BLaER1 treated with 17β-estradiol and CSF1 and Interleukin-3, amounts not matched to agents 10 nM and 100 nM (cell line): ENCODE measurements around the gene ABL1.

Experiments used
- H3K27ac ChIP-seq, 11 experiments: shearing (Covaris generic); formaldehyde crosslinking; 2 replicates each; pipeline ENCODE4 v1.8.1; 2022
- H3K27me3 ChIP-seq, 11 experiments: shearing (Covaris generic); formaldehyde crosslinking; 2 replicates each; pipeline ENCODE4 v1.8.1; 2022
- H3K36me3 ChIP-seq, 11 experiments: shearing (Covaris generic); formaldehyde crosslinking; 2 replicates each; pipeline ENCODE4 v1.8.1; 2022
- H3K4me1 ChIP-seq, 10 experiments: shearing (Covaris generic); formaldehyde crosslinking; 2 replicates each; pipeline ENCODE4 v1.8.1; 2022
- H3K4me2 ChIP-seq, 11 experiments: shearing (Covaris generic); formaldehyde crosslinking; 2 replicates each; pipeline ENCODE4 v1.8.1; 2022
- H3K4me3 ChIP-seq, 10 experiments: shearing (Covaris generic); formaldehyde crosslinking; 2 replicates each; pipeline ENCODE4 v1.8.1; 2022
- H3K9ac ChIP-seq, 11 experiments: shearing (Covaris generic); formaldehyde crosslinking; 2 replicates each; pipeline ENCODE4 v1.8.1; 2022
- H3K9me3 ChIP-seq, 11 experiments: shearing (Covaris generic); formaldehyde crosslinking; replicated peaks in 1 of 11; 2 replicates each; pipeline ENCODE4 v1.8.1; 2022
- H4K20me1 ChIP-seq, 11 experiments: shearing (Covaris generic); formaldehyde crosslinking; 2 replicates each; pipeline ENCODE4 v1.8.1; 2022
- Cebpa-rat ChIP-seq, 11 experiments: shearing (Covaris generic); IDR thresholded peaks; 2 replicates each; pipeline ENCODE4 v1.8.1; 2022

Gene ABL1

DNA sequence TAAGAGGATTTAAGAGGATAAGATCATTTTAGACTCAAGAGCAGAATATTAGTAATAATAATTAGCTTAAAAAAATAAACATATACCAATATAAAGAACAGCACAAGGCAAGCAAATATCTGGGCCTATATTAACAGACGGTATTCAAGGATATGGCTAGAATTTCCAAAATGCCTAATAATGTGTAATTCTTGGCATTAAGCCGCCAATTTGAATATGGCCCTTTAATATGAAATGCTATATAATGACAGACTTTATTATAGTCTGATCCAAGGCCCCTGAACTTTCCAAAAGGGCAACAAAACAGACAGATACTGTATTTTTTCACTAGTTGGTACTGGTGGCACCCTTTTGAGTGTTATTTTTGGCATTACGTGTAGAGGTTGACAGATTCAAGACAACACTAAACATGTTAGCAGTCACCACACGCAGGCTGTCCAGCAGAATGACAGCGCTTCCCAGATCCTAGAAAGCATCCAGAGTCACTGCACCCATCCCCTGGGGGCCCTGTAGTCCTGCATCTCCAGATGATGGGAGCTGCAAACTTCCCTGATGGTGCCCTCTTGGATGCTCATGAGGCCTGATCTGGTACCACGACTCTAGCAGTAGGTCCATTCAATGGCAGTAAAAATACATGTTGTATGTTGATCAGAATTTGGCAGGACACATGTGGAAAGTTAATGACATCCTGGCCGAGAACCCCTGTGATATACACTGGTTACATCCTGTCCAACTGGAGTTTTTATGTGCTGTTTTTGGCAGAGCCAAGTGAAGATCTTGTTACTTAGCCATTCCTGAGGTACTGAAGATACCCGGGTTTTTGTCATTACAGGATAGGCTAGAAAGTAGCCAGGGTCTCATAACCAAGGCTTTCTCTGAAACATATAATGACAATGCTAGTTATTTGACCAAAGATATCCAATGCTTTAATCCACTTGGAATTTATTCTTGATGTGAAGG lies 1.7 kb upstream of the ABL1 start:
- H3K27ac ChIP-seq = peak overlapping the region in 2 of 11 experiments; percentile 95; a peak in 3 of 22 replicates
- H3K4me2 ChIP-seq = peak overlapping the region; percentile 74 to 95 (median 87)
- peak overlapping the region in 3 of 11 experiments; percentile 92 to 97 (median 97); a peak in 3 of 22 replicates for H3K9ac ChIP-seq
- peaks cover 10 to 12% (median 11%) of the 10 kb centered on the region in 11 experiments for H3K9me3 ChIP-seq
- peaks cover 34 to 40% (median 36%) of the 10 kb centered on the region in 10 experiments for H3K4me1 ChIP-seq
- no peaks in the 10 kb centered on the region for H3K27me3 ChIP-seq
- H3K4me3 ChIP-seq = no peak overlapping the region; a peak in 1 of 20 replicates
- H4K20me1 ChIP-seq = peaks cover 20 to 86% (median 26%) of the 10 kb centered on the region in 11 experiments; a peak in 21 of 22 replicates
- no peak for TF ChIP-seq Cebpa-rat (IDR thresholded peaks at IDR 0.05)
- H3K36me3 ChIP-seq = peaks cover 0 to 10% (median 2%) of the 10 kb centered on the region in 11 experiments; a peak in 4 of 22 replicates

DNA sequence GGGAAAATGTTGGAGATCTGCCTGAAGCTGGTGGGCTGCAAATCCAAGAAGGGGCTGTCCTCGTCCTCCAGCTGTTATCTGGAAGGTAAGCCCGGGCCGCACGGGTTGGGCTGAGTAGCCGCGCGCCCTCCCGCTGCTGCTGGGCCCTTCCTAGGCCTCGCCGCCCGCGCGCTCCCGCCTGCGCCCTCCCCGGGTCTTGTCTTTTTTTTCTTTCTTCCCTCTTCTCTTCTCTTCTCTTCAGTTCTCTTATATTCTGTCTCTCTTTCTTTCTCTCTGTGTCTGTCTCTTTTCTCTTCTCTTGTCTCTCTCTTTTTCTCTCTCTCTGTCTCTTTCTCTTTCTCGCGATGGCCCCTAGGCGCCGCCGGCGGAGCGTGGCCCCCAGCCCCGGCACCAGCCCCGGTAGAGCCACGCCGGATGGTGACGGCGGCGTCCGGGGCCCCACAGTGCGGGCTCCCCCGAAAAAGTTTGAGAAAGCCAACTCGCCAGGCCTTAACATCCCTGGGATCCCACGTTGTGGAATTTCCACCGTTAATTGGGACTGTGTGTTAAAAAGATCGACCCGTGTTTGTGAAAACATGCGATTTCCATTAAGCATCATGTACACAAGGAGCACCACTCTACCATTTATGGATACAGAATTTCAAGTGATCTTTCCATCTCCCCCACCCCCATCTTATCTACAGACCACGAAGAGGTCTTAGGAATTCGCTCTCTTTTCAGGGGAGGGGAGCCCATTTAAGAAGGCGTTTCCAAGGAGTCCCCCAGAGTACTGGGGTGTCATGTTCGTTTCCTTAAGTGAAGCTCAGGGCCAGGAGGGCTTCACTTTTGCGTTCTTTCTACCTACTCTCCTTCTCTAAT lies 616 bp downstream of the ABL1 start:
- H3K9ac ChIP-seq = peak overlapping the region; percentile 92 to 98 (median 97)
- no peak for TF ChIP-seq Cebpa-rat (IDR thresholded peaks at IDR 0.05)
- H3K27ac ChIP-seq = peak overlapping the region; percentile 87 to 98 (median 96)
- peak overlapping the region; percentile 85 to 95 (median 90) for H3K4me2 ChIP-seq
- no peaks in the 10 kb centered on the region for H3K9me3 ChIP-seq
- no peaks in the 10 kb centered on the region for H3K27me3 ChIP-seq
- peaks cover 42 to 93% (median 49%) of the 10 kb centered on the region in 11 experiments; a peak in 21 of 22 replicates for H4K20me1 ChIP-seq
- peak overlapping the region; percentile 70 to 87 (median 80) for H3K4me3 ChIP-seq
- H3K4me1 ChIP-seq = peaks cover 49 to 58% (median 54%) of the 10 kb centered on the region in 10 experiments
- peaks cover 0 to 8% (median 0%) of the 10 kb centered on the region in 11 experiments; a peak in 2 of 22 replicates for H3K36me3 ChIP-seq

DNA sequence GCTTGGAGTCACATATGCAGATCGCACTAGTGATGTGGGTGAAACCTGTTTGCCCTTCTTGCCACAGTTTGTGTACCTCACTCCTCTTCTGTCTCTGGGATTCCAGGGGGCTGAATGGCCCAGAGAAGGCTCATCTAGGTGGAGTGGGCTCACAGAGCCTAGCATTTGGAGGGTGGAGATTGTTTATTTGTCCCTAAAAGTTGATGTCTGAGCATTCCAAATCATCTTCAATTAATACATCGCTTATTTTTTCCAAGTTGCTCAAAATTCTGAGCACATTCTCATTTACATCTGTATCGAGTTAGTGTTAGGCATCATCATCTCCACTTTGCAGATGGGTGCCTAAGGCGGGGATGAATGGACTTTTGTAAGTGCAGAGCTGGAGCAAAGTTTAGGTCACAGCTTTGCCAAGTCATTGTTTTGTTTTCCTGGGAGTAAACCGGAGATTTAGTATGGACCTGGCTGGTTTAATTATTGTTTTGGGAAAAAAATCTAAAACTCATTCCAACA lies 2.0 kb downstream of the ABL1 start:
- no peak for TF ChIP-seq Cebpa-rat (IDR thresholded peaks at IDR 0.05)
- no peaks in the 10 kb centered on the region for H3K27me3 ChIP-seq
- peak overlapping the region; percentile 92 to 98 (median 97); a peak in 18 of 22 replicates for H3K9ac ChIP-seq
- peaks cover 53 to 93% (median 63%) of the 10 kb centered on the region in 11 experiments; a peak in 21 of 22 replicates for H4K20me1 ChIP-seq
- H3K4me1 ChIP-seq = peaks cover 49 to 58% (median 54%) of the 10 kb centered on the region in 10 experiments
- H3K36me3 ChIP-seq = peaks cover 0 to 8% (median 0%) of the 10 kb centered on the region in 11 experiments; a peak in 2 of 22 replicates
- H3K27ac ChIP-seq = peak overlapping the region in 1 of 11 experiments; percentile 95; a peak in 1 of 22 replicates
- H3K9me3 ChIP-seq = no peaks in the 10 kb centered on the region
- H3K4me2 ChIP-seq = peak overlapping the region; percentile 85 to 95 (median 90); a peak in 21 of 22 replicates
- H3K4me3 ChIP-seq = peak overlapping the region in 9 of 10 experiments; percentile 70 to 87 (median 80); a peak in 18 of 20 replicates

- peaks cover 59 to 93% (median 69%) of the 10 kb centered on the region in 11 experiments; a peak in 21 of 22 replicates for H4K20me1 ChIP-seq
- peak overlapping the region in 1 of 11 experiments; percentile 97; a peak in 1 of 22 replicates for H3K9ac ChIP-seq
- H3K27ac ChIP-seq = no peak overlapping the region
- no peaks in the 10 kb centered on the region for H3K27me3 ChIP-seq
- H3K4me3 ChIP-seq = peak overlapping the region in 2 of 10 experiments; percentile 78 to 85; a peak in 2 of 20 replicates
- no peaks in the 10 kb centered on the region for H3K9me3 ChIP-seq
- TF ChIP-seq Cebpa-rat (IDR thresholded peaks at IDR 0.05) = no peak
- peaks cover 49 to 63% (median 56%) of the 10 kb centered on the region in 10 experiments for H3K4me1 ChIP-seq
- H3K4me2 ChIP-seq = peak overlapping the region; percentile 85 to 95 (median 90); a peak in 21 of 22 replicates
- H3K36me3 ChIP-seq = peaks cover 0 to 8% (median 2%) of the 10 kb centered on the region in 11 experiments; a peak in 5 of 22 replicates
Observed at GRCh38 chr9:130837643-130838042, 2.6 kb downstream of the ABL1 start.

GRCh38 chr9:130839132-130840111 lies 4.4 kb downstream of the ABL1 start:
- H3K9ac ChIP-seq = no peak overlapping the region
- peaks cover 48 to 66% (median 56%) of the 10 kb centered on the region in 10 experiments for H3K4me1 ChIP-seq
- no peaks in the 10 kb centered on the region for H3K27me3 ChIP-seq
- H4K20me1 ChIP-seq = peaks cover 77 to 93% (median 85%) of the 10 kb centered on the region in 11 experiments; a peak in 21 of 22 replicates
- no peak for TF ChIP-seq Cebpa-rat (IDR thresholded peaks at IDR 0.05)
- no peak overlapping the region; a peak in 1 of 22 replicates for H3K27ac ChIP-seq
- peaks cover 0 to 16% (median 4%) of the 10 kb centered on the region in 11 experiments; a peak in 7 of 22 replicates for H3K36me3 ChIP-seq
- no peaks in the 10 kb centered on the region for H3K9me3 ChIP-seq
- H3K4me2 ChIP-seq = peak overlapping the region; percentile 2 to 94 (median 40); a peak in 20 of 22 replicates
- H3K4me3 ChIP-seq = no peak overlapping the region

GRCh38 chr9:130842545-130842944 lies 7.5 kb downstream of the ABL1 start:
- H3K9ac ChIP-seq = no peak overlapping the region; a peak in 1 of 22 replicates
- H3K36me3 ChIP-seq = peaks cover 0 to 35% (median 13%) of the 10 kb centered on the region in 11 experiments; a peak in 13 of 22 replicates
- H3K9me3 ChIP-seq = no peaks in the 10 kb centered on the region
- H3K4me2 ChIP-seq = peak overlapping the region in 2 of 11 experiments; percentile 7 to 23; a peak in 2 of 22 replicates
- peaks cover 45 to 75% (median 56%) of the 10 kb centered on the region in 10 experiments for H3K4me1 ChIP-seq
- no peak overlapping the region for H3K27ac ChIP-seq
- H3K27me3 ChIP-seq = no peaks in the 10 kb centered on the region
- peaks cover 95 to 100% (median 99%) of the 10 kb centered on the region in 11 experiments; a peak in 21 of 22 replicates for H4K20me1 ChIP-seq
- TF ChIP-seq Cebpa-rat (IDR thresholded peaks at IDR 0.05) = no peak
- H3K4me3 ChIP-seq = no peak overlapping the region
